ENCODE measurements around the gene FNBP1.
A peak's percentile ranks its signal among the peaks of the same experiment; 100 is the strongest.

FNBP1 gene

GRCh38 chr9:129936222-129936621 is 106.8 kb downstream of the FNBP1 start (continued):
- TF ChIP-seq ZNF565 (CRISPR knock-in tag; conservative IDR thresholded peaks at IDR 0.05; ENCODE audit: low read depth) (no peak), ZFP3 (CRISPR knock-in tag; IDR thresholded peaks at IDR 0.05) (no peak), BACH2 (CRISPR knock-in tag; IDR thresholded peaks at IDR 0.05; ENCODE audit: borderline replicate concordance) (no peak)

GRCh38 chr9:129934780-129935179 is 108.2 kb downstream of the FNBP1 start:
- ATAC-seq, result no peak

DNA sequence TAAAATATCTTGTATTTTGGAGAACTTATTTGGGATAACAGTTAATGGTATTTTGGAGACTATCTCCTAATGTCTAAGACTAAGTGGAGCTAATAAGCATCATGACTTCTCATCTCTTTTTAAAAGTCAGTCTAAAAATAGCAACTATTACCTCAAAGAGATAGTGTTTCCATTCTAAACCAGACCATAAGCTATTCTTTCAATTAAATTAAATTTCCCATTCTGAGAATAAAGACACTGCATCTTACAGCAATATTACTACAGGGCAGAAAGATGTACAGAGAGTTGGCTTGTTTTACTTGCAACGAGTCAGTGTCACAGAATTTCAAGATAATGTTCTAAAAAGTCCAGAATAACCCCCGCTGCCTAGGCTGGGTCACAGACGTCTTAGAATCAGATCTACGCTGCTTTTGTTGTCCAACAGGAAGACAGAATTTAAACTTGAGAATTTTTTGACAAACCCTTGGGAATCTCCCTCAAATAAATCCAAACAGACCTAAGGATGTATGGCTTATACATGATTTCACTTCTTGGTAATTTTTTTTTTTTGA is 108.9 kb downstream of the FNBP1 start:
- ATAC-seq, result peak; percentile 67
- TF ChIP-seq ZNF8 (CRISPR knock-in tag; IDR thresholded peaks at IDR 0.05) (no peak), ISL1 (CRISPR knock-in tag; IDR thresholded peaks at IDR 0.05) (peak; percentile 93)

More at GRCh38 chr9:129934780-129935179, 108.2 kb downstream of the FNBP1 start:
- TF ChIP-seq CREB5 (CRISPR knock-in tag; IDR thresholded peaks at IDR 0.05; ENCODE audit: low read depth) (peak; percentile 44; the same call in 1 of the 2 replicates), ZC3H10 (CRISPR knock-in tag; IDR thresholded peaks at IDR 0.05) (no peak), ZNF565 (CRISPR knock-in tag; conservative IDR thresholded peaks at IDR 0.05; ENCODE audit: low read depth) (no peak)

DNA sequence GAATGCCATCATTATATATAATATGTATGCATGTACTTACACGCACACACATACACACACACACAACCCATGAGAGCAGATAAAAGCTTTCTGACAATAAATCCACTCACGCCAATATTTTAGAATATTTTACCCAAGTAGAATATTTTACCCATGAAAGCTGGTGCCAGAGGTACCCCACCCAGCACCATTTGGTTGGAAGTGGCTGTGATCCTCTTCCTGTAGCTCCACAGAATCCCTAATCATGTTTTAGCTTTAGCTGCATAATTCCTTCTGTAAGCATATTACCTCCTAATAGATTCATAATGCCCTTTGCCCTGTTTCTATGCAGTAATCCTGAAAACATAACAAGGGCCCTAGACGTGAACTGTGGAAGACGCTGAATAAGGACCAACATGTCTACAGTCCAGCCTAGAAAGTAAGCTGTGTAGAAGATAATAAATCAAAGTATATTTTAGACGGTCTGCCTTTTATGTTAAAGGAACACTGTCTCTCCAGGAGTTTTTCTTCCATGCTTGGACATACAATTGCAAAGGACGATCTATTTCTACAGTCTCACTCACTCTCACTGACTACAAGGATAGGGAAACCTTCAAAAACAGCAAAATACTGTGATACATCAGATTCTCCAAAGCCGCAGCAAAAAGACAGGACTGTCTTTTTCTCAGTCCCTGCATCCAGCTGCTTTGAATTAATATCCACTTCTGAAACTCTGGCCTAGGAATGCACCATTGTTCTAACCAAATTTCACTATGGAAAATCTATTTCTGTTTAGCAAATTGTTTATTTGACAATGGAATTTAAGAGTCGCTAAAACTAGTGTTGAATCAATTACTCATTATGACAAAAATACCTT is 109.6 kb downstream of the FNBP1 start:
- peak; percentile 61; the same call in 1 of the 2 replicates for TF ChIP-seq TCF4 (CRISPR knock-in tag; IDR thresholded peaks at IDR 0.05; ENCODE audit: borderline replicate concordance)
- no peak for TF ChIP-seq ZNF70 (CRISPR knock-in tag; IDR thresholded peaks at IDR 0.05)
- TF ChIP-seq ESRRG (CRISPR knock-in tag; IDR thresholded peaks at IDR 0.05), result no peak
- no peak for TF ChIP-seq TOX (CRISPR knock-in tag; IDR thresholded peaks at IDR 0.05; ENCODE audit: borderline replicate concordance)
- TF ChIP-seq ZNF8 (CRISPR knock-in tag; IDR thresholded peaks at IDR 0.05), result no peak
- ATAC-seq, result peak; percentile 70

DNA sequence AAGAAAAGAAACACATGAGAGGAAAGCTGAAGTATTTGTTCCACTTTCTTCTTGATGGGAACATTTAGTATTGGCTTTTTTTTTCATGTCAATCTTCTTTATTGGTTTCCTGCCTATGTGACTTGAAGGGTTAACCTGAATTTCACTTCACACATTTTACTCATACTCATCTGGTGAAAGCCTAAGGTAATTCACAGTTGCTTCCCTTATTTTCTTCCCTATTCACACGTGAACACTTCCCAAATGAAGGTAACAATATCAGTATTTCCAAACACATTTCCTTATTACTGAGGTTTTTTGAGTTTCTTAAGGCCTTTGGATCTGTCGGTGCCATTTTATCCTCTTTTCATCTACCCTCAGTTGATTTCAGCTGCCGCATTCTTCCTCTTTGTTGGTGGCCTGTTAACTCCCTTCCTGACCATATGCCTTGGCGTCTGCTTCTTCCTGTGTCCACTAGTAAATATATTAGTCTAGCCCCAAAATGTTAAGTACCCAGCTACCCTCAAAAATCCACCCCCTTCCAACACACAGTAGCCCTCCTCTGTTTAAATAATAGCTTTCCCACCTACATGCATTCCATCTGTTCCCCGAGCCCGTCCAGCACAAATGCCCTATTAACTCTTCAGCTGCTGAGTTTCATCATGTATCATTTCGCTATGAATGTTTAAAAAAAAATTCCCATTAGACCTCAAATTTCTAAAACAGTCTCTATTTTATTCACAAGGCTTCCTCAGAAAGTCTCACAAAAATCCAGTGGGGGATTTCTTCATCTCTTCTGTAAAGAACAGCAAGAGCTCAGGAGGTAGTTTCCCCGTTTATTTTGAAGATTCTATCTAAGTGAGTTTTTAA is 110.5 kb downstream of the FNBP1 start:
- TF ChIP-seq OSR1 (CRISPR knock-in tag; IDR thresholded peaks at IDR 0.05) (no peak), ZNF8 (CRISPR knock-in tag; IDR thresholded peaks at IDR 0.05) (no peak), PATZ1 (CRISPR knock-in tag; IDR thresholded peaks at IDR 0.05; ENCODE audit: borderline replicate concordance) (no peak), CREB5 (CRISPR knock-in tag; IDR thresholded peaks at IDR 0.05; ENCODE audit: low read depth) (no peak), CSDC2 (CRISPR knock-in tag; IDR thresholded peaks at IDR 0.05) (0 out of 2 replicates have a peak, but pooled peaks have one; percentile 56), BACH2 (CRISPR knock-in tag; IDR thresholded peaks at IDR 0.05; ENCODE audit: borderline replicate concordance) (no peak)
- TF ChIP-seq, protein P1, sequence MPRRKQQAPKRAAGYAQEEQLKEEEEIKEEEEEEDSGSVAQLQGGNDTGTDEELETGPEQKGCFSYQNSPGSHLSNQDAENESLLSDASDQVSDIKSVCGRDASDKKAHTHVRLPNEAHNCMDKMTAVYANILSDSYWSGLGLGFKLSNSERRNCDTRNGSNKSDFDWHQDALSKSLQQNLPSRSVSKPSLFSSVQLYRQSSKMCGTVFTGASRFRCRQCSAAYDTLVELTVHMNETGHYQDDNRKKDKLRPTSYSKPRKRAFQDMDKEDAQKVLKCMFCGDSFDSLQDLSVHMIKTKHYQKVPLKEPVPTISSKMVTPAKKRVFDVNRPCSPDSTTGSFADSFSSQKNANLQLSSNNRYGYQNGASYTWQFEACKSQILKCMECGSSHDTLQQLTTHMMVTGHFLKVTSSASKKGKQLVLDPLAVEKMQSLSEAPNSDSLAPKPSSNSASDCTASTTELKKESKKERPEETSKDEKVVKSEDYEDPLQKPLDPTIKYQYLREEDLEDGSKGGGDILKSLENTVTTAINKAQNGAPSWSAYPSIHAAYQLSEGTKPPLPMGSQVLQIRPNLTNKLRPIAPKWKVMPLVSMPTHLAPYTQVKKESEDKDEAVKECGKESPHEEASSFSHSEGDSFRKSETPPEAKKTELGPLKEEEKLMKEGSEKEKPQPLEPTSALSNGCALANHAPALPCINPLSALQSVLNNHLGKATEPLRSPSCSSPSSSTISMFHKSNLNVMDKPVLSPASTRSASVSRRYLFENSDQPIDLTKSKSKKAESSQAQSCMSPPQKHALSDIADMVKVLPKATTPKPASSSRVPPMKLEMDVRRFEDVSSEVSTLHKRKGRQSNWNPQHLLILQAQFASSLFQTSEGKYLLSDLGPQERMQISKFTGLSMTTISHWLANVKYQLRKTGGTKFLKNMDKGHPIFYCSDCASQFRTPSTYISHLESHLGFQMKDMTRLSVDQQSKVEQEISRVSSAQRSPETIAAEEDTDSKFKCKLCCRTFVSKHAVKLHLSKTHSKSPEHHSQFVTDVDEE (CRISPR knock-in tag; IDR thresholded peaks at IDR 0.05), result no peak
- ATAC-seq, result peak; percentile 11

All from SK-N-SH treated with all-trans-retinoic acid at 6 μM for 48 hours (cell line).